Kidney epithelial cell (primary cell): Measurements from ENCODE around the gene CYB5RL. TPM values are rescaled to one million over a fixed set of nuclear protein-coding genes. Genes with fewer than 3 reads are reported as not detected.

Experiments used
- DNase-seq: peaks from one replicate; pipeline ENCODE4 v3.0.0-alpha.2; 2010; ENCODE audit warnings: low read depth
- H3K27me3 ChIP-seq: 2 replicates; pipeline ENCODE4 v1.6.0; 2011; ENCODE audit warnings: low read length; ENCODE audit not compliant: control insufficient read depth, insufficient read depth
- H3K36me3 ChIP-seq: 2 replicates; pipeline ENCODE4 v1.5.1; 2011; ENCODE audit warnings: low read length; ENCODE audit not compliant: control insufficient read depth, insufficient read depth
- H3K4me3 ChIP-seq: 2 replicates; pipeline ENCODE4 v1.5.1; 2011; ENCODE audit warnings: low read depth, mild to moderate bottlenecking, control low read depth, low read length
- total RNA-seq: library from RNA; depleted of rRNA; stranded (reverse); fragments of >200 nt; gene quantifications from 2 replicates; pipeline ENCODE4 v1.2.3, GENCODE V29; 2015
- TF ChIP-seq, protein P1 (sequence below): IDR thresholded peaks from 2 replicates; pipeline ENCODE4 v1.5.1; 2011; ENCODE audit warnings: mild to moderate bottlenecking, moderate library complexity, low read length, control low read depth, inconsistent platforms; ENCODE audit not compliant: insufficient read depth, poor library complexity, severe bottlenecking

The CYB5RL gene
- total RNA-seq, 1 donor from 2014 or later: 6.6 TPM

DNA sequence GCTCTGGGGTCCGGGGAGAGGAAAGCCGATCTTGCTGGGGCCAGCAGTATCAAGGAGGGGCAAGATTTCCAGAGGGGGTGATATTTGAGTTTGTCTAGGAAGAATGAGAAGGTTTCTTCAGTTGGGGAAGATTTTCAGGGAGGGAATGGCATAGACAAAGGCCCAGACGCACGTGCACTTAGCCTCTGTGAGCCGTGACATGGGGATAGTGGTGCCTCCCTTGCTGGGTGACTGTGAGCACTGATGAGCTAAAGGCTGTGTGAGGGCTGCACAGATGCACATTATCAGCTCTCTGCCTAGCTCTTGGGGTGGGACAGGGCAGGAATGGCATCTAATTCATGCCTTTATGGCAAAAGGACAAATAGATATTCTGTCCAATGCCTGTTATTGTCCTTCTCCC is 48.8 kb downstream of the CYB5RL start:
- Histone ChIP-seq H3K36me3 (no peaks in the 10 kb centered on the region), H3K27me3 (no peaks in the 10 kb centered on the region), H3K4me3 (no peak overlapping the region)
- no peak for DNase-seq
- TF ChIP-seq, protein P1, sequence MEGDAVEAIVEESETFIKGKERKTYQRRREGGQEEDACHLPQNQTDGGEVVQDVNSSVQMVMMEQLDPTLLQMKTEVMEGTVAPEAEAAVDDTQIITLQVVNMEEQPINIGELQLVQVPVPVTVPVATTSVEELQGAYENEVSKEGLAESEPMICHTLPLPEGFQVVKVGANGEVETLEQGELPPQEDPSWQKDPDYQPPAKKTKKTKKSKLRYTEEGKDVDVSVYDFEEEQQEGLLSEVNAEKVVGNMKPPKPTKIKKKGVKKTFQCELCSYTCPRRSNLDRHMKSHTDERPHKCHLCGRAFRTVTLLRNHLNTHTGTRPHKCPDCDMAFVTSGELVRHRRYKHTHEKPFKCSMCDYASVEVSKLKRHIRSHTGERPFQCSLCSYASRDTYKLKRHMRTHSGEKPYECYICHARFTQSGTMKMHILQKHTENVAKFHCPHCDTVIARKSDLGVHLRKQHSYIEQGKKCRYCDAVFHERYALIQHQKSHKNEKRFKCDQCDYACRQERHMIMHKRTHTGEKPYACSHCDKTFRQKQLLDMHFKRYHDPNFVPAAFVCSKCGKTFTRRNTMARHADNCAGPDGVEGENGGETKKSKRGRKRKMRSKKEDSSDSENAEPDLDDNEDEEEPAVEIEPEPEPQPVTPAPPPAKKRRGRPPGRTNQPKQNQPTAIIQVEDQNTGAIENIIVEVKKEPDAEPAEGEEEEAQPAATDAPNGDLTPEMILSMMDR: no peak

Other genes starting within 250 kb of the CYB5RL start
- gene LDLRAD1, start 181.8 kb downstream of the CYB5RL start, total RNA-seq: not detected in 2 replicates
- gene TMEM59, start 146.8 kb downstream of the CYB5RL start, total RNA-seq: 126 and 138 TPM in 2 replicates
- 2.5 and 3.6 TPM in 2 replicates for gene TCEANC2, start 146.4 kb downstream of the CYB5RL start, total RNA-seq
- gene CDCP2, start 47.0 kb downstream of the CYB5RL start, total RNA-seq: not detected in 2 replicates
- gene MRPL37, start 137 bp upstream of the CYB5RL start, total RNA-seq: 124 and 139 TPM in 2 replicates
- 19.7 and 20.9 TPM in 2 replicates for gene SSBP3, start 206.4 kb upstream of the CYB5RL start, total RNA-seq